Measurements from ENCODE around the gene CRY2. TPM values are rescaled to one million over a fixed set of nuclear protein-coding genes. Genes with fewer than 3 reads are reported as not detected.
"Not testable (repeated sequence)": the region's sequence is repeated elsewhere in the genome, so short reads cannot be mapped to it uniquely, and the experiment has no call there.

Gene CRY2
- total RNA-seq, 6 experiments from 2014 or later: 19.6 to 104 (median 31.5) TPM

DNA sequence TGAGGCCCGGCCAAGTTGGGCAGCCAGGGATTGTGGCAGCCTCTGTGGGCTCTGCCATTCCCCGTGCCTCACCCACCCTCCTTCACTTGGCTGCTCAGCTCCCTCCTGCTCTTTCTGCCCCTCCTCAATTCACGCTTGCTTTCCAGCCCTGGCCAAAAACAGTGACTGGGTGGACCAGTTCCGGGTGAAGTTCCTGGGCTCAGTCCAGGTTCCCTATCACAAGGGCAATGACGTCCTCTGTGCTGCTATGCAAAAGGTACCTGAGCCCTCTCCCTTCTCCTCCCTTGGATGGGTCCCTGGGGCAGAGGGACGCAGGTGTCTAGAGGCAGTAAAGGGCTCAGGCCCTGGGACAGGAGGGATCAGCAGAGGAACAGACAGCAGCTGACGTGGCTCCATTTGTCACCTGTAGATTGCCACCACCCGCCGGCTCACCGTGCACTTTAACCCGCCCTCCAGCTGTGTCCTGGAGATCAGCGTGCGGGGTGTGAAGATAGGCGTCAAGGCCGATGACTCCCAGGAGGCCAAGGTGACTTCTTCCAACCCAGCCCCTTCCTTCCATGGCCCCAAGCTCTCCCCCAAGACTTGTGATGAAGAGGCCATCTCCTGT lies 57.1 kb downstream of the CRY2 start:
- no peak for ATAC-seq
- H3K4me1 ChIP-seq: peaks cover 0 to 2% (median under 1%) of the 10 kb centered on the region in 4 donors
- 67% methylated on average over 11 of the region's 15 CpGs for WGBS (ENCODE audit: insufficient coverage, low coverage, low lambda C conversion rate, missing lambda C conversion rate)

DNA sequence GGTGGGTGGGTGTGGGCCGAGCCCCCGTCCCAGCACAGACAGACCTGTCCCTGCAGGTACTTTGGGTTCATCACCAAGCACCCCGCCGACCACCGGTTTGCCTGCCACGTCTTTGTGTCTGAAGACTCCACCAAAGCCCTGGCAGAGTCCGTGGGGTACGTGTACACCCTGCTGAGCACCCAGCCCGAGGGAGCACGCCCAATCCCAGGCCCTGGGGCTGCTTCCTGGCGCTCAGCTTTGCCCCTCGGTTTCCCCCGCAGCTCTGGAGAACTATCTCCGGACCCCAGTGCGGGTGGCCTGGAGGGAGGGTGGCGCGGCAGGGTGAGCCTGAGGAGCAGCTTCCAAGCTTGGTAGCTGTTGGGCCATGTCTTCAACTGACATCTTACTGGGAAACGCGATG lies 57.8 kb downstream of the CRY2 start:
- H3K27me3 ChIP-seq: no peaks in the 10 kb centered on the region
- no peak for TF ChIP-seq POLR2A (IDR thresholded peaks at IDR 0.05)
- TF ChIP-seq, protein P1, sequence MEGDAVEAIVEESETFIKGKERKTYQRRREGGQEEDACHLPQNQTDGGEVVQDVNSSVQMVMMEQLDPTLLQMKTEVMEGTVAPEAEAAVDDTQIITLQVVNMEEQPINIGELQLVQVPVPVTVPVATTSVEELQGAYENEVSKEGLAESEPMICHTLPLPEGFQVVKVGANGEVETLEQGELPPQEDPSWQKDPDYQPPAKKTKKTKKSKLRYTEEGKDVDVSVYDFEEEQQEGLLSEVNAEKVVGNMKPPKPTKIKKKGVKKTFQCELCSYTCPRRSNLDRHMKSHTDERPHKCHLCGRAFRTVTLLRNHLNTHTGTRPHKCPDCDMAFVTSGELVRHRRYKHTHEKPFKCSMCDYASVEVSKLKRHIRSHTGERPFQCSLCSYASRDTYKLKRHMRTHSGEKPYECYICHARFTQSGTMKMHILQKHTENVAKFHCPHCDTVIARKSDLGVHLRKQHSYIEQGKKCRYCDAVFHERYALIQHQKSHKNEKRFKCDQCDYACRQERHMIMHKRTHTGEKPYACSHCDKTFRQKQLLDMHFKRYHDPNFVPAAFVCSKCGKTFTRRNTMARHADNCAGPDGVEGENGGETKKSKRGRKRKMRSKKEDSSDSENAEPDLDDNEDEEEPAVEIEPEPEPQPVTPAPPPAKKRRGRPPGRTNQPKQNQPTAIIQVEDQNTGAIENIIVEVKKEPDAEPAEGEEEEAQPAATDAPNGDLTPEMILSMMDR (IDR thresholded peaks at IDR 0.05): no peak
- DNase-seq (no peak), ATAC-seq (no peak)
- H3K9me3 ChIP-seq: no peaks in the 10 kb centered on the region
- H3K36me3 ChIP-seq: peaks cover 0 to 11% (median 3%) of the 10 kb centered on the region in 4 donors
- H3K4me1 ChIP-seq: no peaks in the 10 kb centered on the region
- no peak overlapping the region for H3K27ac ChIP-seq
- 96% methylated on average over 5 of the region's 19 CpGs for WGBS (ENCODE audit: insufficient coverage, low coverage, low lambda C conversion rate, missing lambda C conversion rate)
- intact Hi-C loops (cut with DNase I): no loop called here
- no peak overlapping the region for H3K4me3 ChIP-seq

More for the DNA sequence above, 57.1 kb downstream of the CRY2 start:
- Histone ChIP-seq H3K9me3 (no peaks in the 10 kb centered on the region), H3K27ac (no peak overlapping the region), H3K36me3 (peaks cover 0 to 5% (median 0%) of the 10 kb centered on the region in 4 donors), H3K4me3 (no peak overlapping the region), H3K27me3 (no peaks in the 10 kb centered on the region)
- no peak for DNase-seq
- intact Hi-C loops (cut with DNase I): no loop called here
- TF ChIP-seq POLR2A (IDR thresholded peaks at IDR 0.05): no peak
- TF ChIP-seq, protein P1 (IDR thresholded peaks at IDR 0.05): no peak

DNA sequence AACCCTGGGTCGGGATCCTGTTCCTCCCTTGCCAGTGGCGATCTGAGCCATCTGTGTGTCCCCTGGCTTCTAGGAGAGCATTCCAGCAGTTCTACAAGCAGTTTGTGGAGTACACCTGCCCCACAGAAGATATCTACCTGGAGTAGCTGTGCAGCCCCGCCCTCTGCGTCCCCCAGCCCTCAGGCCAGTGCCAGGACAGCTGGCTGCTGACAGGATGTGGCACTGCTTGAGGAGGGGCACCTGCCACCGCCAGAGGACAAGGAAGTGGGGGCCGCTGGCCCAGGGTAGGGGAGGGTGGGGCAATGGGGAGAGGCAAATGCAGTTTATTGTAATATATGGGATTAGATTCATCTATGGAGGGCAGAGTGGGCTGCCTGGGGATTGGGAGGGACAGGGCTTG lies 58.3 kb downstream of the CRY2 start:
- H3K27me3 ChIP-seq; H3K27ac ChIP-seq; DNase-seq; H3K9me3 ChIP-seq; H3K4me3 ChIP-seq; H3K4me1 ChIP-seq; intact Hi-C loops (cut with DNase I); ATAC-seq: not testable (repeated sequence)
- peaks cover 0 to 16% (median 5%) of the 10 kb centered on the region in 4 donors for H3K36me3 ChIP-seq
- no CpG with 5 or more reads among the region's 6 CpGs for WGBS (ENCODE audit: insufficient coverage, low coverage, low lambda C conversion rate, missing lambda C conversion rate)

DNA sequence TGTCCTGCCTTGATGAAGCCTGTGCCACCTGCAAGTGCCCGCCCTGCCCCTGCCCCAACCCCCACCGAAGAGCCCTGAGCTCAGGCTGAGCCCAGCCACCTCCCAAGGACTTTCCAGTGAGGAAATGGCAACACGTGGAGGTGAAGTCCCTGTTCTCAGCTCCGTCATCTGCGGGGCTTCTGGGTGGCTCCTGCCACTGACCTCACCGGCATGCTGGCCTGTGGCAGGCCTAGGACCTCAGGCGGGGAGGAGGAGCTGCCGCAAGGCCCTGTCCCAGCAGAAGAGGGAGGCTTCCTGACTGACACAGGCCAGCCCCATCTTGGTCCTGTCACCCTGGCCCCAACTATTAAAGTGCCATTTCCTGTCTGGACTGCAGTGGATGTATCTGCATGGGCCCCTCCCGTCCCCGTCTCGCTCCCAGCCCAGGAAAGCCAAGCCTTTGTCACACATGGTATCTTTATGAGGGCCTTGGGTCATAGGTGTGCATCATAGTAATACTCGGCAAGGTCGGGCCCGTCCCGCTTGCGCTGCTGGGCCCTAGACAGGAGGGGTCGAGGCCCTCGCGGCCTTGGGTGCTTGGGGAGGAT lies 58.9 kb downstream of the CRY2 start:
- no peak overlapping the region for H3K27ac ChIP-seq
- H3K4me3 ChIP-seq: no peak overlapping the region
- H3K27me3 ChIP-seq: no peaks in the 10 kb centered on the region
- TF ChIP-seq, protein P1 (IDR thresholded peaks at IDR 0.05): no peak
- TF ChIP-seq POLR2A (IDR thresholded peaks at IDR 0.05): no peak
- no peaks in the 10 kb centered on the region for H3K9me3 ChIP-seq
- intact Hi-C loops (cut with DNase I): no loop called here
- peak in 1 of 4 donors; percentile 1 for ATAC-seq
- 50% methylated on average over 4 of the region's 19 CpGs for WGBS (ENCODE audit: insufficient coverage, low coverage, low lambda C conversion rate, missing lambda C conversion rate)
- H3K36me3 ChIP-seq: peaks cover 0 to 22% (median 7%) of the 10 kb centered on the region in 4 donors
- H3K4me1 ChIP-seq: no peaks in the 10 kb centered on the region
- DNase-seq: no peak

DNA sequence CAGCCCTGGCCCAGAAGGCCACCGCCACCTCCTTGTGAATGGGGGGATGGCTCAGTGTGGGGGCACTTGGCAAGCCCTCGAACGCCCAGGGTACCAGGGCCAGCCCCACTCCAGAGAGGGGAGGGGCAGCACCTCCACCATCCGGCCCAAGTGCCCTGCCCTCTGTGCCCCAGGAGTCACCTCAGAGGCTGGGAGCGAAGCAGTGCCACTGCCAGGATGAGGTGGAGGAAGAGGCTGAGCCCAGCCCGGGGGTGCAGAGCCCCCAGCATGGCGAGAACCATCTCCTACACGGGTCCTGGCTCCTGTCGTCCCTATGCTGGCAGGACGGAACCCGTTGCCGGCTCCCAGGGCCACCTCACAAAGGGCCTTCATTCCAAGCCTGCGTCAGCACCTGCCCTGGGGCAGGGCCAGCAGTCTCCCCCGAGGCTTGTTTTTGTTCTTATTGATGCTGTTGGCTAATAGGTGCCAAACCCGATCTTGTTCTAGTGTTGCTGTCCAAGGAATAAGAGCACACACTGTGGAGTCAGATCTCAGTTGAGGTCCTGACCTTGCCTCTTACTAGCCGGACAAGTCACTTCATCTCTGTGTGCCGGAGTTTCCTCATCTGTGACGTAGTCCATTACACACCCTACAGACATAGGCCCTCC lies 59.8 kb downstream of the CRY2 start, which contains the start of gene FREY1:
FREY1 (minus strand) TSS at position 307 of the 647 bp plus-strand sequence; CDS start at position 281, 26 bp downstream.
- TF ChIP-seq, protein P1 (IDR thresholded peaks at IDR 0.05): no peak
- TF ChIP-seq POLR2A (IDR thresholded peaks at IDR 0.05): no peak
- DNase-seq (no peak), ATAC-seq (peak; percentile 10 to 24 (median 16))
- WGBS (ENCODE audit: insufficient coverage, low coverage, low lambda C conversion rate, missing lambda C conversion rate): 39% methylated on average over 3 of the region's 18 CpGs
- intact Hi-C loops (cut with DNase I): no loop called here
- H3K27ac ChIP-seq: no peak within 1 kb of the TSS
- peaks cover 0 to 4% (median 2%) of the 10 kb centered on the region in 4 donors for H3K4me1 ChIP-seq
- no peaks in the 10 kb centered on the region for H3K27me3 ChIP-seq
- H3K9me3 ChIP-seq: no peaks in the 10 kb centered on the region
- H3K36me3 ChIP-seq: peaks cover 0 to 31% (median 11%) of the 10 kb centered on the region in 4 donors
- H3K4me3 ChIP-seq: no peak within 1 kb of the TSS
